Lung (tissue), 12 donors: ENCODE measurements around the gene FANCC. TPM values are rescaled to one million over a fixed set of nuclear protein-coding genes. Genes with fewer than 3 reads are reported as not detected.
A peak's percentile ranks its signal among the peaks of the same experiment; 100 is the strongest.

Experiments
- ATAC-seq: fragments of 200-7000 bp; cut with Tn5 transposase; one replicate; pipeline ENCODE4 v1.9.1; 2020; ENCODE audit warnings: moderate number of reproducible peaks; ENCODE audit not compliant: insufficient read depth, low FRiP score
- DNase-seq, 3 donors: peaks; one replicate each; pipeline ENCODE4 v3.0.0-alpha.2; 2013 to 2017
- H3K27ac ChIP-seq, 2 donors: one replicate each; pipeline ENCODE4 v1.5.1; 2013; ENCODE audit warnings: mild to moderate bottlenecking in 2 of 2, moderate library complexity in 2 of 2, control low read depth in 1 of 2, inconsistent platforms in 1 of 2, low read depth in 1 of 2, low read length in 1 of 2
- H3K27me3 ChIP-seq, 3 donors: one replicate each; pipeline ENCODE4 v1.5.1; 2013; ENCODE audit warnings: low read length in 2 of 3; ENCODE audit not compliant: control insufficient read depth in 3 of 3, insufficient read depth in 3 of 3
- H3K36me3 ChIP-seq, 4 donors: one replicate each; pipeline ENCODE4 v1.5.1; 2013; ENCODE audit warnings: low read length in 4 of 4, mild to moderate bottlenecking in 1 of 4, moderate library complexity in 1 of 4; ENCODE audit not compliant: control insufficient read depth in 4 of 4, insufficient read depth in 4 of 4
- H3K4me1 ChIP-seq, 5 donors: one replicate each; pipeline ENCODE4 v1.5.1; 2013; ENCODE audit warnings: low read length in 5 of 5, mild to moderate bottlenecking in 2 of 5, moderate library complexity in 1 of 5; ENCODE audit not compliant: control insufficient read depth in 5 of 5, insufficient read depth in 5 of 5
- H3K4me3 ChIP-seq: one replicate; pipeline ENCODE4 v1.5.1; 2013; ENCODE audit warnings: mild to moderate bottlenecking, control low read depth, moderate library complexity
- H3K9ac ChIP-seq, 2 donors: one replicate each; pipeline ENCODE4 v1.5.1; 2013; ENCODE audit warnings: low read length in 2 of 2, control low read depth in 1 of 2; ENCODE audit not compliant: insufficient read depth in 1 of 2
- H3K9me3 ChIP-seq, 4 donors: one replicate each; pipeline ENCODE4 v1.5.1; 2013; ENCODE audit warnings: low read length in 3 of 4, mild to moderate bottlenecking in 1 of 4, moderate library complexity in 1 of 4; ENCODE audit not compliant: control insufficient read depth in 4 of 4, insufficient read depth in 3 of 4
- WGBS, 2 donors: extraction: QIAGEN DNeasy Blood & Tissue Kit; methylation state at CpG; one replicate each; pipeline ENCODE4 v1.1.7; 2013; 5-methylcytosine and 5-hydroxymethylcytosine counted together
- polyA plus RNA-seq, 2 donors: library from polyadenylated mRNA; stranded (reverse); fragments of 200-250 nt; gene quantifications; one replicate each; pipeline ENCODE4 v1.2.1, GENCODE V29; 2013
- total RNA-seq, 2 donors: library from RNA; depleted of rRNA in 1 of 2; stranded (reverse); fragments of >200 nt in 1 of 2; gene quantifications; one replicate each; pipeline ENCODE4 v1.2.1, GENCODE V29; 2014 to 2021
- TF ChIP-seq, protein P1 (sequence below): IDR thresholded peaks from 2 replicates; pipeline ENCODE4 v1.5.1; 2012; ENCODE audit warnings: mild to moderate bottlenecking; ENCODE audit errors: control extremely low read depth, extremely low read depth
- donor health status: control.
- donor health status: control.
- donor health status: Bipolar disorder and iron deficiency.
- donor health status: healthy.
- donor health status: DM: yes; HTN: yes; CAD: no.

Gene FANCC
- total and polyA plus RNA-seq, 4 donors: 4.4 to 20.0 (median 8.7) TPM

DNA sequence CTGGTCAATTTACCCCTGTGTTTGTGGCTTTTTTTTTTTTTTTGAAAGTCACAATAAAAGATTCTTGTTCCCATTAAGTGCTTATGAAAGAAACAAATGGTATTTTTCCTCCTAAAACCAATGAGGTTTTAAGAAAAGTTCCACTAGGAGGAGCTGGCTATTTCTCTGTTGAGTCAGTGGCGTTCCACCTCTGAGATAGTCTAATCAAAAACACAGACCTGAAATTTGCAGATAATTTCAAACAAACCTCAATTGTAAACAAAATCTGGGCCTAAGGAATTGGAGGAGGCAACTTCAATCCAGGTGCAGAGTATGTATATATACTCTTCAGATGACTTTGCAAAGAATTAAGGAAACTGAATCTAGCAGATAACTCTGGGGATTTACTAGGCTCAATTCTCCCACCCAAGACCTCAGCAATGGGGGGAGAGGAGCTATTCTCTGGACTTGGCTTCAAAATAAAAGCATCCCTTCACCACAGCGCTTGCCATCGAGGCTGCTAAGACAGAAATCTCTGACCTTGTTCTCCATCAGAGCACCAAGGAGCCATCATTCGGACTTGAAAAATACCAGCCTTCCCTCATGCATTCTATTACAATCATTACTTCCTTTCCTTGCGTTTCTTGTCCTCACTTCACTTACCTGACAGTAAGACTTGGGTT lies 52.4 kb downstream of the FANCC start:
- peaks cover 0 to 14% (median 2%) of the 10 kb centered on the region in 5 donors for H3K4me1 ChIP-seq
- ATAC-seq: no peak

DNA sequence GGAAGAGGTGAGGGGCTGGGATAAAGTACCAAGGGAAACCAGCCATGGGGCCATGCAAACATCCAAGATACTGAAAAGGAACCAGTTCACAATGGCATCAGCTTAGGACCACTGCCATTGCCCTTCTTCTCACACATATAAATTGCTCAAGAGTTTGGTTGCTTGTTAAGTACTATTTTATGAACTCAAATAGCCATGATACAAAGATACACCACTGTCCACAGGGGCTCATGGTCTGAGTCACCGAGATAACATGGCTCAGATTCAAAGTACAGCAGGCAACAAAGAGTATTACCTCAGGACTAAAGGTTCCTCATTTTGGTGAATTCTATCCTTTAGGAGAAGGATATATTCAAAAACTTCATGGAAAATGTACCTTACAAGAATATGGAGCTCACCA lies 55.6 kb downstream of the FANCC start:
- no peak for ATAC-seq
- Histone ChIP-seq H3K4me3 (no peak overlapping the region), H3K36me3 (no peaks in the 10 kb centered on the region), H3K27ac (no peak overlapping the region), H3K9me3 (no peaks in the 10 kb centered on the region), H3K4me1 (peaks cover 0 to 4% (median 2%) of the 10 kb centered on the region in 5 donors), H3K27me3 (no peaks in the 10 kb centered on the region), H3K9ac (no peak overlapping the region)
- no peak for DNase-seq
- WGBS, 2 donors: 93 to 94% methylated on average over 1 of the region's 1 CpG
- TF ChIP-seq, protein P1, sequence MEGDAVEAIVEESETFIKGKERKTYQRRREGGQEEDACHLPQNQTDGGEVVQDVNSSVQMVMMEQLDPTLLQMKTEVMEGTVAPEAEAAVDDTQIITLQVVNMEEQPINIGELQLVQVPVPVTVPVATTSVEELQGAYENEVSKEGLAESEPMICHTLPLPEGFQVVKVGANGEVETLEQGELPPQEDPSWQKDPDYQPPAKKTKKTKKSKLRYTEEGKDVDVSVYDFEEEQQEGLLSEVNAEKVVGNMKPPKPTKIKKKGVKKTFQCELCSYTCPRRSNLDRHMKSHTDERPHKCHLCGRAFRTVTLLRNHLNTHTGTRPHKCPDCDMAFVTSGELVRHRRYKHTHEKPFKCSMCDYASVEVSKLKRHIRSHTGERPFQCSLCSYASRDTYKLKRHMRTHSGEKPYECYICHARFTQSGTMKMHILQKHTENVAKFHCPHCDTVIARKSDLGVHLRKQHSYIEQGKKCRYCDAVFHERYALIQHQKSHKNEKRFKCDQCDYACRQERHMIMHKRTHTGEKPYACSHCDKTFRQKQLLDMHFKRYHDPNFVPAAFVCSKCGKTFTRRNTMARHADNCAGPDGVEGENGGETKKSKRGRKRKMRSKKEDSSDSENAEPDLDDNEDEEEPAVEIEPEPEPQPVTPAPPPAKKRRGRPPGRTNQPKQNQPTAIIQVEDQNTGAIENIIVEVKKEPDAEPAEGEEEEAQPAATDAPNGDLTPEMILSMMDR: no peak

More for the DNA sequence above, 52.4 kb downstream of the FANCC start:
- no peaks in the 10 kb centered on the region for H3K27me3 ChIP-seq
- no peak overlapping the region for H3K9ac ChIP-seq
- H3K4me3 ChIP-seq: no peak overlapping the region
- TF ChIP-seq, protein P1: no peak
- 75 to 76% methylated on average over 5 of the region's 5 CpGs for WGBS, 2 donors
- no peaks in the 10 kb centered on the region for H3K36me3 ChIP-seq
- H3K27ac ChIP-seq: no peak overlapping the region
- peak in 2 of 3 donors; percentile 56 to 70 for DNase-seq
- H3K9me3 ChIP-seq: no peaks in the 10 kb centered on the region

DNA sequence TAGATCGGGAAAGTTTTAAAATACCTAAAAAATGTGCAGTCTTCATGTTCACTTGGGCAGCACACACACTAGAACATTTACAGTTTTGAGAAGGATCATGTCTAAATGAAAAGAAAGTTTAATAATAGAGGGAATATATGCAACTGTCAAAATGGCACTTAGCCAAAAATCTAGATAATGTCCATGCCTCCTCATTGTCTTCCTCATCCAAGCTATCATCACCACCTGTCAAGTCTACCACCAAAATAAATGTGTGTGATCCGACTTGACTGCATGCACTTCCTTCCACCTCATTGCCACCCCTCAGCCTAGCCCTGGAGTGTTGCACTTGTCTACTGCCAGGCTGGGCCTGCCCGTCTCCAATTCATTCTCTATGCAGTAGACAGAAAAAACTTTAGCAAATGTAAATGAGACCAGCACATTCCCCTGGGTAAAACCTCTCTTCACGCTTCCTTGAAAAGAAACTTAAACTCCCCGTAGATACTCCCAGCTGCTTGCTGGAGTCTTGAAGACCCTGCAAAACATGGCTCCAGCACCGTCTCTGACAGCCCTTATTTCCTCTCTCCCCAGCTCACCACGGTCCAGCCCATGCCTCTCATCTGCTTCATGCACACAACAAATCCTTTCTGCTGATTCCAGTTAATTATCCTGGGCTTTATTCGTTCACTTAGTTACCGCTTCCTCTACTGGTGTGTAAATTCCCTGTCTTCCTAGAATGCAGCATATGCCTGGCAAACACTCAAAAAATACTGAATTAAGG lies 66.9 kb downstream of the FANCC start:
- DNase-seq (peak in 2 of 3 donors; percentile 27 to 40), ATAC-seq (no peak)
- H3K4me1 ChIP-seq: peaks cover 0 to 5% (median 0%) of the 10 kb centered on the region in 5 donors
- no peaks in the 10 kb centered on the region for H3K27me3 ChIP-seq
- H3K27ac ChIP-seq: no peak overlapping the region
- WGBS, 2 donors: 72 to 74% methylated on average over 9 of the region's 9 CpGs
- peaks cover 0 to 11% (median 4%) of the 10 kb centered on the region in 4 donors for H3K36me3 ChIP-seq
- TF ChIP-seq, protein P1: no peak
- H3K4me3 ChIP-seq: no peak overlapping the region
- H3K9me3 ChIP-seq: no peaks in the 10 kb centered on the region
- no peak overlapping the region for H3K9ac ChIP-seq
